Left lung (tissue), 10 donors: Measurements from ENCODE around the gene PHKB. TPM values are rescaled to one million over a fixed set of nuclear protein-coding genes. Genes with fewer than 3 reads are reported as not detected.

ENCODE experiments used
- ATAC-seq: fragments of 200-7000 bp; cut with Tn5 transposase; one replicate; pipeline ENCODE4 v1.9.1; 2020; ENCODE audit warnings: moderate library complexity
- DNase-seq, 4 donors: peaks; one replicate each; pipeline ENCODE4 v3.0.0-alpha.2; 2013 to 2020
- H3K27ac ChIP-seq, 2 donors: fragments of 200-600 bp; sonication (generic) in 1 of 2; one replicate each; pipeline versions ENCODE4 v1.5.0 to v1.8.0; 2020 to 2021
- H3K27me3 ChIP-seq, 2 donors: fragments of 200-600 bp; sonication (generic) in 1 of 2; one replicate each; pipeline versions ENCODE4 v1.5.0 to v1.8.0; 2020 to 2021
- H3K36me3 ChIP-seq, 2 donors: fragments of 200-600 bp; sonication (generic) in 1 of 2; one replicate each; pipeline versions ENCODE4 v1.5.0 to v1.8.0; 2020 to 2021
- H3K4me1 ChIP-seq, 2 donors: fragments of 200-600 bp; one replicate each; pipeline ENCODE4 v1.8.0; 2021
- H3K4me3 ChIP-seq, 2 donors: fragments of 200-600 bp; sonication (generic) in 1 of 2; one replicate each; pipeline versions ENCODE4 v1.5.0 to v1.8.0; 2020 to 2021; ENCODE audit warnings: mild to moderate bottlenecking in 1 of 2
- H3K9me3 ChIP-seq, 2 donors: fragments of 200-600 bp; sonication (generic) in 1 of 2; one replicate each; pipeline versions ENCODE4 v1.5.0 to v1.8.0; 2020 to 2021
- CTCF ChIP-seq, 2 donors: fragments of 200-600 bp; sonication (generic) in 1 of 2; IDR thresholded peaks; one replicate each; pipeline versions ENCODE4 v1.5.0 to v1.8.0; 2021; ENCODE audit warnings: antibody characterized with exemption in 2 of 2
- intact Hi-C, 2 donors: fragments of 100-400 bp; cut with DNase I; formaldehyde crosslinking; loops; one replicate each; pipeline versions ENCODE4 v1.11.2 to v1.14.2; 2022
- polyA plus RNA-seq, 6 donors: library from polyadenylated mRNA; unstranded; fragments of 120-200 nt; gene quantifications; one replicate each; pipeline ENCODE4 v1.2.1, GENCODE V29; 2013; ENCODE audit not compliant: insufficient read length in 6 of 6
- total RNA-seq, 2 donors: library from RNA; stranded (reverse); fragmentation: NEBNext Ultra II Directional; extraction: Animal tissue kit (Norgen Biotek cat#: 25700); gene quantifications; one replicate each; pipeline ENCODE4 v1.2.1, GENCODE V29; 2021
- donor health status: DM: no; HTN: yes; CAD: no.
- donor health status: DM: no; HTN: no; CAD: no.

The PHKB gene
- total and polyA plus RNA-seq, 8 donors = 76.5 to 104 (median 90.4) TPM

- ATAC-seq (no peak), DNase-seq (no peak)
- H3K27me3 ChIP-seq = no peaks in the 10 kb centered on the region
These were observed 11.3 kb upstream of the PHKB start for GRCh38 chr16:47449788-47450187.

GRCh38 chr16:47458331-47458730, 2.8 kb upstream of the PHKB start:
- H3K9me3 ChIP-seq = no peaks in the 10 kb centered on the region
- TF ChIP-seq CTCF (IDR thresholded peaks at IDR 0.05) = no peak
- H3K27me3 ChIP-seq = no peaks in the 10 kb centered on the region
- peaks cover 0 to 33% of the 10 kb centered on the region in 2 donors for H3K36me3 ChIP-seq
- intact Hi-C loops = no loop called here
- no peak for DNase-seq
- no peak overlapping the region for H3K27ac ChIP-seq
- H3K4me3 ChIP-seq = no peak overlapping the region
- ATAC-seq = no peak
- H3K4me1 ChIP-seq = peaks cover 7 to 28% of the 10 kb centered on the region in 2 donors

More at GRCh38 chr16:47449788-47450187, 11.3 kb upstream of the PHKB start:
- Histone ChIP-seq H3K36me3 (peaks cover 0 to 63% of the 10 kb centered on the region in 2 donors), H3K27ac (no peak overlapping the region), H3K9me3 (no peaks in the 10 kb centered on the region), H3K4me1 (no peaks in the 10 kb centered on the region), H3K4me3 (no peak overlapping the region)
- TF ChIP-seq CTCF (IDR thresholded peaks at IDR 0.05) = no peak
- intact Hi-C loops = no loop called here

GRCh38 chr16:47459603-47460002, 1.5 kb upstream of the PHKB start:
- Histone ChIP-seq H3K4me1 (peaks cover 14 to 39% of the 10 kb centered on the region in 2 donors), H3K27me3 (no peaks in the 10 kb centered on the region), H3K9me3 (no peaks in the 10 kb centered on the region), H3K27ac (peak overlapping the region in 1 of 2 donors; percentile 100), H3K4me3 (peak overlapping the region; percentile 89 to 91), H3K36me3 (peaks cover 0 to 28% of the 10 kb centered on the region in 2 donors)
- ATAC-seq (no peak), DNase-seq (no peak)
- intact Hi-C loops = no loop called here
- TF ChIP-seq CTCF (IDR thresholded peaks at IDR 0.05) = no peak

- H3K27ac ChIP-seq = peak overlapping the region; percentile 99 to 100
- peak; percentile 8 for ATAC-seq
- H3K36me3 ChIP-seq = peaks cover 0 to 23% of the 10 kb centered on the region in 2 donors
- H3K9me3 ChIP-seq = no peaks in the 10 kb centered on the region
- TF ChIP-seq CTCF (IDR thresholded peaks at IDR 0.05) = no peak
- peak in 1 of 4 donors; percentile 2 for DNase-seq
- H3K4me3 ChIP-seq = peak overlapping the region; percentile 89 to 91
- no peaks in the 10 kb centered on the region for H3K27me3 ChIP-seq
- peaks cover 14 to 47% of the 10 kb centered on the region in 2 donors for H3K4me1 ChIP-seq
- intact Hi-C loops = no loop called here
These were observed 796 bp upstream of the PHKB start for GRCh38 chr16:47460359-47460710.

GRCh38 chr16:47461598-47462266, 601 bp downstream of the PHKB start:
- H3K4me1 ChIP-seq = peaks cover 14 to 58% of the 10 kb centered on the region in 2 donors
- intact Hi-C loops = no loop called here
- ATAC-seq = peak; percentile 74

More at GRCh38 chr16:47461598-47462266, 601 bp downstream of the PHKB start:
- H3K27me3 ChIP-seq = no peaks in the 10 kb centered on the region
- H3K27ac ChIP-seq = peak overlapping the region; percentile 99 to 100
- TF ChIP-seq CTCF (IDR thresholded peaks at IDR 0.05) = no peak
- H3K4me3 ChIP-seq = peak overlapping the region; percentile 89 to 91
- peaks cover 0 to 15% of the 10 kb centered on the region in 2 donors for H3K36me3 ChIP-seq
- peak in 3 of 4 donors; percentile 28 to 58 (median 33) for DNase-seq
- H3K9me3 ChIP-seq = no peaks in the 10 kb centered on the region
